Measurements from ENCODE around the gene MIER1.
"Not testable (repeated sequence)": the region's sequence is repeated elsewhere in the genome, so short reads cannot be mapped to it uniquely, and the experiment has no call there.

Gene MIER1

DNA sequence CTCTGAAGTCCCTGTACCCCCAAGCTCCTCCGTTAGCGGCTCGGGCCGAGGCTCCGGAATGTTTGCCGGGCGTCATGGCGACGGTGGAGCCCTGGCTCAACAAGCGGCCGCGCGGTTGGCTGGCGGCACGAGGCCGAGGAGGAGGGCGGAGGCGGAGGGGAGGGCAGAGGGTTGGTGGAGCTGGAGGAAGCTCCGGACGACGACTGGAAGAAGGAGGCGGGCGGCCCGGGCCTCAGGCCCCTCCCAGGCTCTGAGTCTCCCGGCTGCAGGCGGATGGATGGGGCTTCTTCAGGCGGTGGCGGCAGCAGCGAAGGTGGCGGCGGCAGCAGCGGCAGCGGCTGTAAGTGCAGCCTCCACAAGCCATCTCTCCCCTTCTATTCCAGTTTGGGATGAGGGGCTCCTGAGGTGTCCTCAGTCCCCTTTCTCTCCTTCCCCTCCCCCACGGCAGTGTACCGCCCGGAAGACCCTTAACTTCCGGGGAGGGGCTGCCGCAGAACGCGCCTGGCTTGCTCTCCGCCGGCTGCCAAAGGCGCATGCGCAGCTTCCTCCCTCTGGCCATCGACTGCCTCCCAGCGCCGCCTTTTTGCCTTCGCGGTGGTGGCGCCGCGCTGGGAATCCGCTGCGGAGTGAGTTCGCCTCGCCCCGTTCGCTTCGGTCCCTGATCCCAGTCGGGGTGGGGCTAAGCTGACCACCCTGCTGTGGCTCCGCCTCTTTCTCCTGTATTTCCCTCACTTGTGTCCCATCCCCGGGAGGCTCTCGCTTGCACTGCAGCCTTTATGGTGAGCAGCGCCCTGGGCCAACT, at the start of gene MIER1, which contains the start of gene DNAI4:
TSS of gene MIER1 (plus strand) at position 235 of the 802 bp plus-strand sequence. CDS start at position 274, 39 bp downstream.
TSS of gene DNAI4 (minus strand) at position 101 of the 802 bp plus-strand sequence. CDS start at position 76, 25 bp downstream.
- no peaks in the 10 kb centered on the region for H3K27me3 ChIP-seq (ENCODE audit: control insufficient read depth in 2 of 2, insufficient read depth in 2 of 2, low read length in 2 of 2)
- peak within 1 kb of the TSS; percentile 91 to 94 for H3K27ac ChIP-seq (ENCODE audit: low read depth in 2 of 2, low read length in 2 of 2)
- peak within 1 kb of the TSS; percentile 89 to 97 for H3K4me3 ChIP-seq (ENCODE audit: low read length in 2 of 2)
- peaks cover 31 to 39% of the 10 kb centered on the region in 2 donors for H3K4me1 ChIP-seq (ENCODE audit: control insufficient read depth in 2 of 2, insufficient read depth in 2 of 2, low read length in 2 of 2)
- peak within 1 kb of the TSS; percentile 90 to 97 for H3K9ac ChIP-seq (ENCODE audit: low read depth in 1 of 2, low read length in 2 of 2)
- no peaks in the 10 kb centered on the region for H3K9me3 ChIP-seq (ENCODE audit: control insufficient read depth in 2 of 2, low read length in 2 of 2)
- H3K36me3 ChIP-seq (ENCODE audit: control insufficient read depth in 2 of 2, insufficient read depth in 2 of 2, low read length in 2 of 2) = no peaks in the 10 kb centered on the region

DNA sequence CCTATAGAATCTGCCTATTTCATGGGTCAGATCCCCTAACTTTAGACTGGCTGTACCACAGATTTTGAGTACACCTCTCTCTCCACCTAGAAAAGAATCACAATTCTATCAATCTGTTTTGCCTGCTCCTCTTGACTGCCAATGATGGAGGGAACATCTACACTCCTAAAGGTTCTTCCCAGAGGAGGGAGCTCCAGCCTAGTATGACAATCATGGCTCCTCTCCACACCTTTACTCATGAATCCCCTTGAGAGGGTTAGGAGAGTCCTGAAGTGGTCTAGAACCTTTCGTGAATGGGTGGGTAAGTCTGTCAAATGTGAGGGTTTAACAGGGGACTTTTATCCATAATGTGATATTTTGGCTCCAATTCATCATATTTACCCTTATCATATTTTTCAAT, 48.1 kb upstream of the MIER1 start:
- Histone ChIP-seq H3K9ac (ENCODE audit: low read depth in 1 of 2, low read length in 2 of 2) (no peak overlapping the region), H3K9me3 (ENCODE audit: control insufficient read depth in 2 of 2, low read length in 2 of 2) (no peaks in the 10 kb centered on the region), H3K27me3 (ENCODE audit: control insufficient read depth in 2 of 2, insufficient read depth in 2 of 2, low read length in 2 of 2) (no peaks in the 10 kb centered on the region), H3K4me1 (ENCODE audit: control insufficient read depth in 2 of 2, insufficient read depth in 2 of 2, low read length in 2 of 2) (no peaks in the 10 kb centered on the region), H3K27ac (ENCODE audit: low read depth in 2 of 2, low read length in 2 of 2) (no peak overlapping the region), H3K4me3 (ENCODE audit: low read length in 2 of 2) (no peak overlapping the region), H3K36me3 (ENCODE audit: control insufficient read depth in 2 of 2, insufficient read depth in 2 of 2, low read length in 2 of 2) (no peaks in the 10 kb centered on the region)

DNA sequence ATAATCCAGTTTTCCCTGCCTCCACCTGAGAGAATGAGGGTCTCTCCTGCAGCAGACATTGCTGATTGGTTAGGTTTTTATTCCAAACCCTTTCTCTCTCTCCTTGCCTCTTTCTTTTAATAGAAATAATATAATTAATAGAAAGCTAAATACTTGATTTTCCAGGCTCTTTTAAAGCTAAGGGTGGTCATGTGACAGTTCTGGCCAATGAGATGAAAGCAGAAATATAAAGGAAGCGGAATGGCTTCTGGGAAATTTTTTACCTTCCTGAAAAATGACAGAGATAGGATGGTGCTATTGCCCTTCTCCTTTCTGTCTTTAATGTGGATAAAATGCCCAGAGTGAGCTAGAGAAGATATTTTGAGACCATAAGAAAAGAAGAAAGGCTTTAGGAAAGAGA, 35.8 kb upstream of the MIER1 start:
- Histone ChIP-seq H3K4me3 (ENCODE audit: low read length in 2 of 2) (no peak overlapping the region), H3K4me1 (ENCODE audit: control insufficient read depth in 2 of 2, insufficient read depth in 2 of 2, low read length in 2 of 2) (no peaks in the 10 kb centered on the region), H3K36me3 (ENCODE audit: control insufficient read depth in 2 of 2, insufficient read depth in 2 of 2, low read length in 2 of 2) (no peaks in the 10 kb centered on the region), H3K9ac (ENCODE audit: low read depth in 1 of 2, low read length in 2 of 2) (no peak overlapping the region), H3K27me3 (ENCODE audit: control insufficient read depth in 2 of 2, insufficient read depth in 2 of 2, low read length in 2 of 2) (no peaks in the 10 kb centered on the region), H3K9me3 (ENCODE audit: control insufficient read depth in 2 of 2, low read length in 2 of 2) (no peaks in the 10 kb centered on the region), H3K27ac (ENCODE audit: low read depth in 2 of 2, low read length in 2 of 2) (no peak overlapping the region)

DNA sequence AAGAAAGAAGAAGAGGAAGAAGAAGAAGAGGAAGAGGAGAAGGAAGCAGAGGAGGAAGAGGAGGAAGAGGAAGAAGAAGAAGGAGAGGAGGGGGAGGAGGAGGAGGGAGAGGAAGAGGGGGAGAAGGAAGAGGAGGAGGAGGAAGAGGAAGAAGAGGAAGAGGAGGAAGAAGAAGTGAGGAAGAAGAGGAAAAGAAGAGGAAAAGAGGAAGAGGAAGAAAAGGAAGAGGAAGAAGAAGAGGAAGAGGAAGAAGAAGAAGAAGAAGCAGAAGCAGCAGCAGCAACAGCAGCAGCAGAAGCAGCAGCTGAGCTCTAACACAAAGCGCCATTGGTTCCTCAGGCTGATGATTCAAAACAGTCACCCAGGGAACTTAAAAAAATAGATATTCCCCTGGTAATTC, 34.2 kb upstream of the MIER1 start:
- no peak overlapping the region for H3K9ac ChIP-seq (ENCODE audit: low read depth in 1 of 2, low read length in 2 of 2)
- H3K36me3 ChIP-seq (ENCODE audit: control insufficient read depth in 2 of 2, insufficient read depth in 2 of 2, low read length in 2 of 2) = no peaks in the 10 kb centered on the region
- no peaks in the 10 kb centered on the region for H3K9me3 ChIP-seq (ENCODE audit: control insufficient read depth in 2 of 2, low read length in 2 of 2)
- H3K4me3 ChIP-seq (ENCODE audit: low read length in 2 of 2) = no peak overlapping the region
- H3K27ac ChIP-seq (ENCODE audit: low read depth in 2 of 2, low read length in 2 of 2) = no peak overlapping the region
- no peaks in the 10 kb centered on the region for H3K4me1 ChIP-seq (ENCODE audit: control insufficient read depth in 2 of 2, insufficient read depth in 2 of 2, low read length in 2 of 2)
- no peaks in the 10 kb centered on the region for H3K27me3 ChIP-seq (ENCODE audit: control insufficient read depth in 2 of 2, insufficient read depth in 2 of 2, low read length in 2 of 2)

DNA sequence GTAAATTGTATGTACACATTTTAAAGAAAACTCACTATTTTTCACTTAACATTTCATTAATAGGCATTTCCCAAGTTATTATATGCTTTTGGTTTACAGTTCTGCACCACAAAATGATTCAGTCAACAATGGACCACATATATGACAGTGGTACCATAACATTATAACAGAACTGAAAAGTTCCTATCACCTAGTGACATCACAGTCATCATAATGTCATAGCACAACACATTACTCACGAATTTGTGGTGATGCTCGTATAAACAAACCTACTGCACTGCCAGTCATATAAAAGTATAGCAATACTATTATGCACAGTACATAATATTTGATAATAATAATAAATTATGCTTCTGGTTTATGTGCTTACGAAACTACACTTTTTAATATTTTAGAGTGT, 31.1 kb upstream of the MIER1 start:
- Histone ChIP-seq H3K9ac (ENCODE audit: low read depth in 1 of 2, low read length in 2 of 2) (no peak overlapping the region), H3K36me3 (ENCODE audit: control insufficient read depth in 2 of 2, insufficient read depth in 2 of 2, low read length in 2 of 2) (no peaks in the 10 kb centered on the region), H3K9me3 (ENCODE audit: control insufficient read depth in 2 of 2, low read length in 2 of 2) (no peaks in the 10 kb centered on the region), H3K4me1 (ENCODE audit: control insufficient read depth in 2 of 2, insufficient read depth in 2 of 2, low read length in 2 of 2) (no peaks in the 10 kb centered on the region), H3K4me3 (ENCODE audit: low read length in 2 of 2) (no peak overlapping the region), H3K27ac (ENCODE audit: low read depth in 2 of 2, low read length in 2 of 2) (no peak overlapping the region), H3K27me3 (ENCODE audit: control insufficient read depth in 2 of 2, insufficient read depth in 2 of 2, low read length in 2 of 2) (no peaks in the 10 kb centered on the region)

DNA sequence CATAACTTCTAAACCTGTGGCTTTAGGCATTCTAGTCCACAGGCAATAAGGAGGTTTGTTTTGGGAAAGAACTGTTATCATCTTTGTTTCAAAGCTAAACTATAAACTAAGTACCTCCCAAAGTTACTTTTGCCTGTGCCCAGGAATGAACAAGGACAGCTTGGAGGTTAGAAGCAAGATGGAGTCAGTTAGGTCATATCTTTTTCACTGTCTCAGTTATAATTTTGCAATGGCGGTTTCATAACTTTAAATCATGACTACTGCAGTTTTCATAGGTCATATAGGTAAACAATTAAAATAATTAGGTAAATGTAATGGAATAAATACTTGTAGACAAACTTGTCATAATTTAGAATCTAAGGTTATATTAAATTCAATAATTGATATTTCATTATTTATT, 9.6 kb upstream of the MIER1 start:
- H3K4me1 ChIP-seq (ENCODE audit: control insufficient read depth in 2 of 2, insufficient read depth in 2 of 2, low read length in 2 of 2); H3K9ac ChIP-seq (ENCODE audit: low read depth in 1 of 2, low read length in 2 of 2); H3K9me3 ChIP-seq (ENCODE audit: control insufficient read depth in 2 of 2, low read length in 2 of 2); H3K27ac ChIP-seq (ENCODE audit: low read depth in 2 of 2, low read length in 2 of 2); H3K4me3 ChIP-seq (ENCODE audit: low read length in 2 of 2); H3K27me3 ChIP-seq (ENCODE audit: control insufficient read depth in 2 of 2, insufficient read depth in 2 of 2, low read length in 2 of 2); H3K36me3 ChIP-seq (ENCODE audit: control insufficient read depth in 2 of 2, insufficient read depth in 2 of 2, low read length in 2 of 2): not testable (repeated sequence)

DNA sequence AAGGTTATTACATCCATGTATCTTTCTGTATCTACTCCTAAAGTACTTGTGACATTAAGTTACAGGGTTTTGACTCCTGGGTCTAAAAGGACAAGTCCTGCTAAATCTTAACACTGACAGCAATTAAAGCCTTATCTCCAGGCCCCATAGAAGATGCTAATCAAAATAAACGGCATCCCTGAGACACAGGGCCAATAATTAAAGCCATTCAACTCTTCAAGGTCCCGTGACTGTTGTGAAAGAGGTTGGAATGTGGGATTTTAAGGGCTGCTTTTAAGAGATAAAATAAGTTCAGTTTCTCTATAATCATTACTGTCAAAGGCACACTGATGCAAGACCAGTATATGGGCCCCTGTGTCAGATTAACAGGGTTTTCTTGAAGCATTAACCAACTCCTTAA, 8.5 kb upstream of the MIER1 start:
- Histone ChIP-seq H3K4me3 (ENCODE audit: low read length in 2 of 2) (no peak overlapping the region), H3K9ac (ENCODE audit: low read depth in 1 of 2, low read length in 2 of 2) (no peak overlapping the region), H3K36me3 (ENCODE audit: control insufficient read depth in 2 of 2, insufficient read depth in 2 of 2, low read length in 2 of 2) (no peaks in the 10 kb centered on the region), H3K27ac (ENCODE audit: low read depth in 2 of 2, low read length in 2 of 2) (no peak overlapping the region), H3K4me1 (ENCODE audit: control insufficient read depth in 2 of 2, insufficient read depth in 2 of 2, low read length in 2 of 2) (peaks cover 17 to 18% of the 10 kb centered on the region in 2 donors), H3K9me3 (ENCODE audit: control insufficient read depth in 2 of 2, low read length in 2 of 2) (no peaks in the 10 kb centered on the region), H3K27me3 (ENCODE audit: control insufficient read depth in 2 of 2, insufficient read depth in 2 of 2, low read length in 2 of 2) (no peaks in the 10 kb centered on the region)

DNA sequence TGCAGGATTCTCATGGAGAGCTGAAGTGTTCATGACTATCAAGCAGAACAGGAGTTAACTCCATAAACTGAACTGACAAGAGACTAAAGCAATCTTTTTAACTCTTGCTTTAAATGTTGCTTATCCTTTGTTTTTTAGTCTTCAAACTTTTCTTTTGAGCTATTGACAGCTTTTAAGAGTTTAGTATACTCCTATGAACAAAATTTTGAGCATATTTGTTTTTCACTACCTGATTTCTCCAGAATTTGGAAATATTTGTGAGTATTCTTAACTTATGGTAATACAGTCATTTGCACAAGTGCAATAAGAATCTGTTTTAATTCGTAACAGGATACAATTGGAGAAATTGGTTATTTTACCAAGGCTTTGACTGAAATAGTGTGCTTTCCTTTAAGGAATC, 7.3 kb upstream of the MIER1 start:
- Histone ChIP-seq H3K27ac (ENCODE audit: low read depth in 2 of 2, low read length in 2 of 2) (no peak overlapping the region), H3K27me3 (ENCODE audit: control insufficient read depth in 2 of 2, insufficient read depth in 2 of 2, low read length in 2 of 2) (no peaks in the 10 kb centered on the region), H3K36me3 (ENCODE audit: control insufficient read depth in 2 of 2, insufficient read depth in 2 of 2, low read length in 2 of 2) (no peaks in the 10 kb centered on the region), H3K4me3 (ENCODE audit: low read length in 2 of 2) (no peak overlapping the region), H3K9ac (ENCODE audit: low read depth in 1 of 2, low read length in 2 of 2) (no peak overlapping the region), H3K9me3 (ENCODE audit: control insufficient read depth in 2 of 2, low read length in 2 of 2) (no peaks in the 10 kb centered on the region), H3K4me1 (ENCODE audit: control insufficient read depth in 2 of 2, insufficient read depth in 2 of 2, low read length in 2 of 2) (peaks cover 20 to 24% of the 10 kb centered on the region in 2 donors)

DNA sequence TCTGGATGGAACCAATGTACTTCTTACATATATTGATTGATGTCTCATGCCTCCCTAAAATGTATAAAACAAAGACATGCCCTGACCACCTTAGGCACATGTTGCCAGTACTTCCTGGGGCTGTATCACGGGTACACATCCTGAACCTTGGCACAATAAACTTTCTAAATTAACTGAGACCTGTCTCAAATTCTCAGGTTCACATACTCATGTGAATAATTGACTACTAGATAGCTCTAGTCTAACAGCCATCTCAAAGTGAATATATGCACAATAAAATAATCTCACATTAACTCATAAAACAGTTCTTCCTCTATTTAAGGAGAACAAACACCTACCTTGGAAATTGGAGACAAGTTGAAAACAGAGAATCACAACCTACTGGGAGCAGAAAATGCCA, 5.7 kb upstream of the MIER1 start:
- Histone ChIP-seq H3K4me3 (ENCODE audit: low read length in 2 of 2) (no peak overlapping the region), H3K36me3 (ENCODE audit: control insufficient read depth in 2 of 2, insufficient read depth in 2 of 2, low read length in 2 of 2) (no peaks in the 10 kb centered on the region), H3K4me1 (ENCODE audit: control insufficient read depth in 2 of 2, insufficient read depth in 2 of 2, low read length in 2 of 2) (peaks cover 26 to 35% of the 10 kb centered on the region in 2 donors), H3K27me3 (ENCODE audit: control insufficient read depth in 2 of 2, insufficient read depth in 2 of 2, low read length in 2 of 2) (no peaks in the 10 kb centered on the region), H3K27ac (ENCODE audit: low read depth in 2 of 2, low read length in 2 of 2) (peak overlapping the region; percentile 49 to 75), H3K9me3 (ENCODE audit: control insufficient read depth in 2 of 2, low read length in 2 of 2) (no peaks in the 10 kb centered on the region), H3K9ac (ENCODE audit: low read depth in 1 of 2, low read length in 2 of 2) (no peak overlapping the region)

DNA sequence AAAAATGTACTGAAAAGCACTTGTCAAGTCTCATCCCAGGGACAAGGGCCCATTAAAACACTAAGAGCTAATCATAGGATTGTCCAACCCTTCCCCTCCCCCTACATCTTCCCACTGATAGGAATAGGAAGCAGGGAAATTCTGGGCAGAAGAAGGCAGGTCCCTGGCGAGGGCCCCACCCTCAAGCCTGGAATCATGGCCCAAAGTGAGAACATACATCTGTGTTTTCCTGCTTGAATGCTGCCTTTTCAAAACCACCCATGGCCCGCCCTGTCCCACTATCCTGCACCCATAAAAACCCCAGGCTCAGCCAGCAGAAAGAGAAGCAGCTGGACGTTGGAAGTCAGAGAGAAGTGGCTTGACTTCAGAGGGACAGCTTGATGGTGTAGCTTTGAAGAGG, 5.0 kb upstream of the MIER1 start:
- peak overlapping the region in 1 of 2 donors; percentile 44 for H3K4me3 ChIP-seq (ENCODE audit: low read length in 2 of 2)
- peaks cover 26 to 35% of the 10 kb centered on the region in 2 donors for H3K4me1 ChIP-seq (ENCODE audit: control insufficient read depth in 2 of 2, insufficient read depth in 2 of 2, low read length in 2 of 2)
- H3K9ac ChIP-seq (ENCODE audit: low read depth in 1 of 2, low read length in 2 of 2) = no peak overlapping the region
- H3K27ac ChIP-seq (ENCODE audit: low read depth in 2 of 2, low read length in 2 of 2) = peak overlapping the region; percentile 49 to 75
- H3K9me3 ChIP-seq (ENCODE audit: control insufficient read depth in 2 of 2, low read length in 2 of 2) = no peaks in the 10 kb centered on the region
- no peaks in the 10 kb centered on the region for H3K27me3 ChIP-seq (ENCODE audit: control insufficient read depth in 2 of 2, insufficient read depth in 2 of 2, low read length in 2 of 2)
- H3K36me3 ChIP-seq (ENCODE audit: control insufficient read depth in 2 of 2, insufficient read depth in 2 of 2, low read length in 2 of 2) = no peaks in the 10 kb centered on the region

Measured in mucosa of rectum (tissue), 2 donors.